Activated CD8-positive, alpha-beta T cell treated with anti-CD3 and anti-CD28 coated beads for 36 hours (primary cell): ENCODE data around the gene CADM2. TPM values are rescaled to one million over a fixed set of nuclear protein-coding genes. Genes with fewer than 3 reads are reported as not detected.

Experiments
- ATAC-seq: fragments of 200-7000 bp; cut with Tn5 transposase; one replicate; pipeline ENCODE4 v1.10.0; 2021; ENCODE audit warnings: mild to moderate bottlenecking, moderate library complexity
- CTCF ChIA-PET: fragments of 350-600 bp; sonication (Branson Sonifier 250); formaldehyde crosslinking; loops from one replicate; lab custom pipeline; 2021; ENCODE audit warnings: antibody characterized with exemption; lab: Charles Lee
- POLR2A ChIA-PET: fragments of 350-600 bp; sonication (Branson Sonifier 250); formaldehyde crosslinking; loops from one replicate; lab custom pipeline; 2021; ENCODE audit warnings: antibody characterized with exemption; lab: Charles Lee
- DNase-seq: peaks from one replicate; pipeline ENCODE4 v3.0.0-alpha.2; 2020
- H3K27ac Mint-ChIP-seq: one replicate; pipeline ENCODE4 v1.8.0; 2021; ENCODE audit warnings: mild to moderate bottlenecking, mixed read lengths
- H3K27me3 Mint-ChIP-seq: one replicate; pipeline ENCODE4 v1.8.0; 2021; ENCODE audit warnings: mixed read lengths
- H3K36me3 Mint-ChIP-seq: one replicate; pipeline ENCODE4 v1.8.0; 2021; ENCODE audit warnings: low read depth, mixed read lengths
- H3K4me1 Mint-ChIP-seq: one replicate; pipeline ENCODE4 v1.8.0; 2021; ENCODE audit warnings: low read depth, mixed read lengths
- H3K4me3 Mint-ChIP-seq: one replicate; pipeline ENCODE4 v1.8.0; 2021; ENCODE audit warnings: mild to moderate bottlenecking, moderate library complexity, mixed read lengths
- H3K9me3 Mint-ChIP-seq: one replicate; pipeline ENCODE4 v1.8.0; 2021; ENCODE audit warnings: mixed read lengths
- CTCF ChIP-seq: fragments of 200-600 bp; IDR thresholded peaks from one replicate; pipeline ENCODE4 v1.8.0; 2022; ENCODE audit warnings: antibody characterized with exemption, mild to moderate bottlenecking
- intact Hi-C: fragments of 100-400 bp; cut with micrococcal nuclease; formaldehyde crosslinking; loops from one replicate; pipeline ENCODE4 v1.10.0; 2022
- total RNA-seq, 2 experiments: library from RNA; stranded (reverse); gene quantifications; one replicate each; pipeline ENCODE4 v1.2.3, GENCODE V29; 2021

Gene CADM2
- total RNA-seq, 2 experiments from 2014 or later = 0.38 TPM; not detected in 1

- ATAC-seq = no peak
- Mint-ChIP-seq H3K4me1 (no peaks in the 10 kb centered on the region), H3K4me3 (no peak overlapping the region), H3K27ac (no peak overlapping the region), H3K27me3 (no peaks in the 10 kb centered on the region), H3K9me3 (no peaks in the 10 kb centered on the region), H3K36me3 (no peaks in the 10 kb centered on the region)
- DNase-seq = peak; percentile 68
- ChIA-PET CTCF (interaction anchor here (0.6 to 1.8 kb wide), 5 partner anchors 9 to 1029 kb away, joined by 3 to 5 read pairs (median 3); no protein-coding TSS in a partner anchor), POLR2A (no interaction called here)
- intact Hi-C loops = loop anchor here (5.0 kb wide), 1 partner anchor 1029 kb away; no protein-coding TSS in a partner anchor
- peak; percentile 76 for TF ChIP-seq CTCF
Observed at GRCh38 chr3:85576091-85576690, 617.4 kb downstream of the CADM2 start.

GRCh38 chr3:85576697-85577200 lies 618.0 kb downstream of the CADM2 start:
- H3K4me1 Mint-ChIP-seq = no peaks in the 10 kb centered on the region
- H3K36me3 Mint-ChIP-seq = no peaks in the 10 kb centered on the region
- ATAC-seq = no peak
- no peak overlapping the region for H3K27ac Mint-ChIP-seq
- no peak overlapping the region for H3K4me3 Mint-ChIP-seq
- DNase-seq = no peak
- TF ChIP-seq CTCF = no peak
- no peaks in the 10 kb centered on the region for H3K9me3 Mint-ChIP-seq
- intact Hi-C loops = loop anchor here (5.0 kb wide), 1 partner anchor 1029 kb away; no protein-coding TSS in a partner anchor
- no peaks in the 10 kb centered on the region for H3K27me3 Mint-ChIP-seq
- ChIA-PET CTCF (interaction anchor here (0.6 to 1.7 kb wide), 4 partner anchors 10 to 1030 kb away, joined by 3 read pairs; no protein-coding TSS in a partner anchor), POLR2A (no interaction called here)

GRCh38 chr3:85584779-85585356 lies 626.1 kb downstream of the CADM2 start:
- ChIA-PET POLR2A (no interaction called here), CTCF (no interaction called here)
- ATAC-seq (no peak), DNase-seq (no peak)
- TF ChIP-seq CTCF = no peak
- intact Hi-C loops = no loop called here
- Mint-ChIP-seq H3K27ac (no peak overlapping the region), H3K4me1 (no peaks in the 10 kb centered on the region), H3K36me3 (no peaks in the 10 kb centered on the region), H3K4me3 (no peak overlapping the region), H3K27me3 (no peaks in the 10 kb centered on the region), H3K9me3 (peaks cover 2% of the 10 kb centered on the region)

- ChIA-PET CTCF (no interaction called here), POLR2A (no interaction called here)
- H3K9me3 Mint-ChIP-seq = peaks cover 2% of the 10 kb centered on the region
- no peak overlapping the region for H3K4me3 Mint-ChIP-seq
- no peaks in the 10 kb centered on the region for H3K27me3 Mint-ChIP-seq
- no peaks in the 10 kb centered on the region for H3K4me1 Mint-ChIP-seq
- DNase-seq = no peak
- TF ChIP-seq CTCF = no peak
- H3K36me3 Mint-ChIP-seq = no peaks in the 10 kb centered on the region
- H3K27ac Mint-ChIP-seq = no peak overlapping the region
- intact Hi-C loops = no loop called here
- ATAC-seq = no peak
Observed at GRCh38 chr3:85586018-85586417, 627.2 kb downstream of the CADM2 start.

- H3K36me3 Mint-ChIP-seq = no peaks in the 10 kb centered on the region
- CTCF ChIA-PET = no interaction called here
- intact Hi-C loops = no loop called here
- ATAC-seq = no peak
- H3K27ac Mint-ChIP-seq = no peak overlapping the region
- TF ChIP-seq CTCF = no peak
- H3K27me3 Mint-ChIP-seq = no peaks in the 10 kb centered on the region
- no peak for DNase-seq
- peaks cover 2% of the 10 kb centered on the region for H3K9me3 Mint-ChIP-seq
- no peak overlapping the region for H3K4me3 Mint-ChIP-seq
- H3K4me1 Mint-ChIP-seq = no peaks in the 10 kb centered on the region
- POLR2A ChIA-PET = no interaction called here
Observed at GRCh38 chr3:85589145-85589544, 630.4 kb downstream of the CADM2 start.
